HepG2 (cell line): ENCODE data around the gene NT5DC1. TPM values are rescaled to one million over a fixed set of nuclear protein-coding genes. Genes with fewer than 3 reads are reported as not detected.
A peak's percentile ranks its signal among the peaks of the same experiment; 100 is the strongest.

Experiments
- CBX5 ChIP-seq: sonication (generic); formaldehyde crosslinking; IDR thresholded peaks from 2 replicates; pipeline ENCODE4 v1.4.0; 2020; ENCODE audit warnings: missing genetic modification reagents, borderline replicate concordance
- CTCF ChIP-seq: sonication (generic); formaldehyde crosslinking; IDR thresholded peaks from 2 replicates; pipeline ENCODE4 v1.5.0; 2020; ENCODE audit warnings: mild to moderate bottlenecking, missing genetic modification reagents, moderate library complexity
- GABPA ChIP-seq, 2 experiments: IDR thresholded peaks; 2 replicates each; pipeline ENCODE4 v1.6.1; 2011 to 2016; ENCODE audit warnings: low read depth in 2 of 2, low read length in 1 of 2, missing biosample characterization in 1 of 2, missing genetic modification characterization in 1 of 2
- HNF4G ChIP-seq, 2 experiments: sonication (generic) in 1 of 2; formaldehyde crosslinking in 1 of 2; IDR thresholded peaks; 2 replicates each; pipeline versions ENCODE4 v1.4.0 to v1.6.1; 2011 to 2020; ENCODE audit warnings: borderline replicate concordance in 2 of 2, low read depth in 2 of 2, mild to moderate bottlenecking in 2 of 2, low read length in 1 of 2, missing genetic modification reagents in 1 of 2, moderate library complexity in 1 of 2
- KDM1A ChIP-seq: IDR thresholded peaks from 2 replicates; pipeline ENCODE4 v1.6.1; 2016; ENCODE audit warnings: missing compliant biosample characterization
- MAFF ChIP-seq: IDR thresholded peaks from 2 replicates; pipeline ENCODE4 v1.6.1; 2011; ENCODE audit warnings: low read depth, low read length, improper control_type of control experiment
- MTERF4 ChIP-seq: sonication (generic); formaldehyde crosslinking; IDR thresholded peaks from 2 replicates; pipeline ENCODE4 v1.8.0; 2023; ENCODE audit warnings: mild to moderate bottlenecking, missing genetic modification reagents
- NR2F2 ChIP-seq: IDR thresholded peaks from 2 replicates; pipeline ENCODE4 v1.6.1; 2012; ENCODE audit warnings: low read depth, inconsistent platforms, borderline replicate concordance
- POLR2AphosphoS5 ChIP-seq: IDR thresholded peaks from 2 replicates; pipeline ENCODE4 v1.6.1; 2012; ENCODE audit warnings: low read depth, low read length
- PREB ChIP-seq: sonication (generic); formaldehyde crosslinking; IDR thresholded peaks from 2 replicates; pipeline ENCODE4 v1.4.0; 2020; ENCODE audit warnings: missing genetic modification reagents
- TEAD3 ChIP-seq: optimal IDR thresholded peaks from 2 replicates; pipeline ENCODE3; 2016; ENCODE audit warnings: borderline replicate concordance
- ZNF317 ChIP-seq: sonication (generic); formaldehyde crosslinking; IDR thresholded peaks from 2 replicates; pipeline ENCODE4 v1.5.0; 2020; ENCODE audit warnings: mild to moderate bottlenecking, missing genetic modification reagents
- ZNF431 ChIP-seq: sonication (generic); formaldehyde crosslinking; IDR thresholded peaks from 2 replicates; pipeline ENCODE4 v1.9.0; 2022; ENCODE audit warnings: missing genetic modification reagents, low read depth, mild to moderate bottlenecking, borderline replicate concordance
- ZNF432 ChIP-seq: sonication (generic); formaldehyde crosslinking; IDR thresholded peaks from 2 replicates; pipeline ENCODE4 v1.5.0; 2020; ENCODE audit warnings: missing genetic modification reagents, mild to moderate bottlenecking, borderline replicate concordance
- ZNF451 ChIP-seq: sonication (generic); formaldehyde crosslinking; IDR thresholded peaks from 2 replicates; pipeline ENCODE4 v1.5.0; 2020; ENCODE audit warnings: mild to moderate bottlenecking, missing genetic modification reagents
- ZNF550 ChIP-seq: sonication (generic); formaldehyde crosslinking; IDR thresholded peaks from 2 replicates; pipeline ENCODE4 v1.4.0; 2020; ENCODE audit warnings: mild to moderate bottlenecking, missing genetic modification reagents, borderline replicate concordance
- ZNF557 ChIP-seq: sonication (generic); formaldehyde crosslinking; IDR thresholded peaks from 2 replicates; pipeline ENCODE4 v1.4.0; 2020; ENCODE audit warnings: missing genetic modification reagents
- ZNF619 ChIP-seq: sonication (generic); formaldehyde crosslinking; IDR thresholded peaks from 2 replicates; pipeline ENCODE4 v1.4.0; 2020; ENCODE audit warnings: mild to moderate bottlenecking, missing genetic modification reagents
- ZNF800 ChIP-seq: sonication (generic); formaldehyde crosslinking; IDR thresholded peaks from 2 replicates; pipeline ENCODE4 v1.4.0; 2020; ENCODE audit warnings: missing genetic modification reagents
- polyA plus RNA-seq, 8 experiments: library from polyadenylated mRNA; depleted of rRNA in 3 of 8; stranded (reverse) in 7 of 8; unstranded in 1 of 8; fragments of >200 nt; fragmentation: Illumina TruSeq in 4 of 8; extraction: Trizol in 4 of 8; gene quantifications; 2 replicates each; pipeline versions ENCODE4 v1.2.1 to v1.2.3, GENCODE V29; 2011 to 2016; ENCODE audit warnings: low read depth in 4 of 8, missing spikeins in 1 of 8, mixed read lengths in 1 of 8; ENCODE audit not compliant: insufficient read depth in 1 of 8
- total RNA-seq, 5 experiments: library from RNA; depleted of rRNA; stranded (reverse); fragments of >200 nt; fragmentation: Illumina TruSeq; extraction: Trizol; gene quantifications; 2 replicates each; pipeline ENCODE4 v1.2.3, GENCODE V29; 2016; ENCODE audit warnings: low read depth in 1 of 5

Gene NT5DC1
- total and polyA plus RNA-seq, 2 of the 13 experiments (the other 11 are each of a cell fraction or from before 2014, with no cell fraction given): 27.0 to 56.1 TPM

- no peak for TF ChIP-seq MTERF4 (CRISPR knock-in tag)
- no peak for TF ChIP-seq MAFF
- no peak for TF ChIP-seq CBX5 (CRISPR knock-in tag)
- no peak for TF ChIP-seq GABPA (IDR thresholded peaks at IDR 0.05; ENCODE audit: low read depth, low read length)
- no peak for TF ChIP-seq GABPA (CRISPR knock-in tag; IDR thresholded peaks at IDR 0.05; ENCODE audit: low read depth)
- TF ChIP-seq TEAD3 (CRISPR knock-in tag): peak; percentile 62
- no peak for TF ChIP-seq ZNF550
- no peak for TF ChIP-seq POLR2AphosphoS5
- no peak for TF ChIP-seq ZNF451 (CRISPR knock-in tag)
- no peak for TF ChIP-seq ZNF317
- no peak for TF ChIP-seq ZNF557 (CRISPR knock-in tag)
- no peak for TF ChIP-seq ZNF800 (CRISPR knock-in tag)
- TF ChIP-seq HNF4G (IDR thresholded peaks at IDR 0.05; ENCODE audit: borderline replicate concordance, low read depth, low read length): 0 out of 2 replicates have a peak, but pooled peaks have one; percentile 4
- no peak for TF ChIP-seq HNF4G (CRISPR knock-in tag; IDR thresholded peaks at IDR 0.05; ENCODE audit: borderline replicate concordance, low read depth)
- no peak for TF ChIP-seq ZNF619
- no peak for TF ChIP-seq KDM1A (CRISPR knock-in tag)
- TF ChIP-seq NR2F2: no peak
- TF ChIP-seq ZNF431 (CRISPR knock-in tag): no peak
- TF ChIP-seq ZNF432 (CRISPR knock-in tag): no peak
- peak; percentile 43 for TF ChIP-seq CTCF
- TF ChIP-seq PREB (CRISPR knock-in tag): no peak
Measured at GRCh38 chr6:116139917-116140316, 39.3 kb downstream of the NT5DC1 start (continued).
